B cell (primary cell): ENCODE measurements around the gene PLPP3. TPM values are rescaled to one million over a fixed set of nuclear protein-coding genes. Genes with fewer than 3 reads are reported as not detected.

Experiments used
- ATAC-seq: fragments of 200-7000 bp; cut with Tn5 transposase; one replicate; pipeline ENCODE4 v1.10.0; 2021; ENCODE audit warnings: low read depth, mild to moderate bottlenecking, moderate number of reproducible peaks, moderate library complexity
- CTCF ChIA-PET: fragments of 350-600 bp; sonication (Branson Sonifier 250); formaldehyde crosslinking; loops from one replicate; lab custom pipeline; 2021; ENCODE audit warnings: antibody characterized with exemption, inconsistent platforms; lab: Charles Lee
- POLR2A ChIA-PET: fragments of 350-600 bp; sonication (Branson Sonifier 250); formaldehyde crosslinking; loops from one replicate; lab custom pipeline; 2021; ENCODE audit warnings: antibody characterized with exemption; lab: Charles Lee
- DNase-seq: peaks from one replicate; pipeline ENCODE4 v3.0.0; 2013
- H2AFZ ChIP-seq: 2 replicates; pipeline ENCODE4 v1.6.1; 2012; ENCODE audit warnings: mild to moderate bottlenecking, low read depth, low read length; ENCODE audit not compliant: insufficient read depth, poor library complexity, severe bottlenecking
- H3K27ac ChIP-seq, 2 donors: 1 replicate in 1 of 2; 2 replicates in 1 of 2; pipeline ENCODE4 v1.5.1; 2012 to 2013; ENCODE audit warnings: low read length in 2 of 2, mild to moderate bottlenecking in 2 of 2, moderate library complexity in 1 of 2
- H3K27me3 ChIP-seq, 4 experiments: fragments of 200-600 bp in 1 of 4; sonication (generic) in 1 of 4; replicated peaks in 1 of 4; 1 replicate in 2 of 4; 2 replicates in 2 of 4; pipeline versions ENCODE4 v1.6.1 to v1.7.0; 2013 to 2016; ENCODE audit warnings: low read length in 3 of 4, mild to moderate bottlenecking in 2 of 4, mixed read lengths in 1 of 4, moderate library complexity in 1 of 4; ENCODE audit not compliant: insufficient read depth in 4 of 4, control insufficient read depth in 3 of 4; ENCODE audit errors: control extremely low read depth in 1 of 4
- H3K36me3 ChIP-seq, 2 experiments: replicated peaks in 1 of 2; 1 replicate in 1 of 2; 2 replicates in 1 of 2; pipeline versions ENCODE4 v1.6.1 to v1.7.1; 2013; ENCODE audit warnings: low read length in 1 of 2; ENCODE audit not compliant: insufficient read depth in 2 of 2, control insufficient read depth in 1 of 2; ENCODE audit errors: control extremely low read depth in 1 of 2, extremely low read depth in 1 of 2
- H3K4me1 ChIP-seq, 2 donors: fragments of 200-600 bp in 1 of 2; sonication (generic) in 1 of 2; 1 replicate in 1 of 2; 2 replicates in 1 of 2; pipeline versions ENCODE4 v1.5.1 to v1.6.1; 2013 to 2017; ENCODE audit warnings: low read length in 2 of 2; ENCODE audit not compliant: control insufficient read depth in 2 of 2, insufficient read depth in 2 of 2
- H3K4me2 ChIP-seq: replicated peaks from 2 replicates; pipeline ENCODE3; 2012; ENCODE audit warnings: mild to moderate bottlenecking, low read depth, low read length; ENCODE audit not compliant: poor library complexity, severe bottlenecking
- H3K4me3 ChIP-seq, 5 experiments: fragments of 200-600 bp in 1 of 5; sonication (generic) in 1 of 5; 1 replicate in 3 of 5; 2 replicates in 2 of 5; pipeline versions ENCODE4 v1.5.1 to v1.7.0; 2011 to 2016; ENCODE audit warnings: low read length in 4 of 5, mild to moderate bottlenecking in 4 of 5, low read depth in 2 of 5, control low read depth in 1 of 5, moderate library complexity in 1 of 5; ENCODE audit not compliant: insufficient read depth in 1 of 5; ENCODE audit errors: control extremely low read depth in 1 of 5, extremely low read depth in 1 of 5
- H3K79me2 ChIP-seq: fragments of 200-600 bp; sonication (generic); one replicate; pipeline ENCODE4 v1.6.0; 2016; ENCODE audit warnings: low read length; ENCODE audit not compliant: control insufficient read depth, insufficient read depth
- H3K9ac ChIP-seq: fragments of 200-600 bp; sonication (generic); 2 replicates; pipeline ENCODE4 v1.6.1; 2017; ENCODE audit warnings: mild to moderate bottlenecking, low read length, moderate library complexity
- H3K9me3 ChIP-seq, 3 donors: one replicate each; pipeline versions ENCODE4 v1.6.1 to v1.7.1; 2013; ENCODE audit warnings: low read length in 2 of 3; ENCODE audit not compliant: control insufficient read depth in 2 of 3, insufficient read depth in 1 of 3; ENCODE audit errors: control extremely low read depth in 1 of 3
- H4K20me1 ChIP-seq: 2 replicates; pipeline ENCODE4 v1.6.0; 2012; ENCODE audit warnings: mild to moderate bottlenecking, low read length; ENCODE audit not compliant: insufficient read depth, control insufficient read depth, poor library complexity, severe bottlenecking
- H3K27ac Mint-ChIP-seq: one replicate; pipeline ENCODE4 v1.8.0; 2021; ENCODE audit warnings: mixed read lengths
- H3K27me3 Mint-ChIP-seq: one replicate; pipeline ENCODE4 v1.8.0; 2021; ENCODE audit warnings: mixed read lengths
- H3K4me1 Mint-ChIP-seq: one replicate; pipeline ENCODE4 v1.8.0; 2021; ENCODE audit warnings: mixed read lengths
- H3K4me3 Mint-ChIP-seq: one replicate; pipeline ENCODE4 v1.8.0; 2021; ENCODE audit warnings: mixed read lengths
- H3K9me3 Mint-ChIP-seq: one replicate; pipeline ENCODE4 v1.8.0; 2022; ENCODE audit warnings: mixed read lengths; ENCODE audit not compliant: insufficient read depth
- CTCF ChIP-seq: fragments of 200-600 bp; IDR thresholded peaks from one replicate; pipeline ENCODE4 v1.8.0; 2022; ENCODE audit warnings: antibody characterized with exemption, mild to moderate bottlenecking
- EZH2 ChIP-seq: IDR thresholded peaks from 2 replicates; pipeline ENCODE4 v1.6.1; 2012; ENCODE audit warnings: borderline replicate concordance, low read depth, mild to moderate bottlenecking, moderate library complexity, low read length; ENCODE audit not compliant: insufficient read depth, poor library complexity, severe bottlenecking
- WGBS: methylation state at CpG from one replicate; pipeline ENCODE4 v1.1.5; 2013; ENCODE audit warnings: missing lambda C conversion rate; ENCODE audit not compliant: insufficient coverage; 5-methylcytosine and 5-hydroxymethylcytosine counted together
- intact Hi-C: fragments of 100-400 bp; cut with micrococcal nuclease; formaldehyde crosslinking; loops from one replicate; pipeline ENCODE4 v1.10.0; 2022
- polyA plus RNA-seq: library from polyadenylated mRNA; depleted of rRNA; stranded (reverse); fragments of >200 nt; gene quantifications from 2 replicates; pipeline ENCODE4 v1.2.3, GENCODE V29; 2012
- total RNA-seq, 2 donors: library from RNA; stranded (reverse); fragments of 120-200 nt in 1 of 2; gene quantifications; 1 replicate in 1 of 2; 2 replicates in 1 of 2; pipeline versions ENCODE4 v1.2.3 to v1.2.4, GENCODE V29; 2013 to 2022

The PLPP3 gene
- total and polyA plus RNA-seq, 2 donors (not counting 1 experiment from before 2014, with no cell fraction given): 1.8 to 2.9 TPM

GRCh38 chr1:56539520-56539931, 39.8 kb downstream of the PLPP3 start:
- ATAC-seq (no peak), DNase-seq (no peak)
- Mint-ChIP-seq H3K4me3 (no peak overlapping the region), H3K27me3 (no peaks in the 10 kb centered on the region), H3K4me1 (no peaks in the 10 kb centered on the region), H3K27ac (no peak overlapping the region), H3K9me3 (no peaks in the 10 kb centered on the region)
- Histone ChIP-seq H2AFZ (no peak overlapping the region), H3K4me2 (no peak overlapping the region), H3K79me2 (peaks cover 6% of the 10 kb centered on the region), H3K27ac (no peak overlapping the region), H3K9ac (no peak overlapping the region), H3K9me3 (no peaks in the 10 kb centered on the region), H3K27me3 (no peaks in the 10 kb centered on the region), H3K36me3 (no peaks in the 10 kb centered on the region), H3K4me1 (no peaks in the 10 kb centered on the region), H3K4me3 (no peak overlapping the region), H4K20me1 (no peaks in the 10 kb centered on the region)
- intact Hi-C loops: no loop called here
- TF ChIP-seq EZH2 (no peak), CTCF (no peak)
- ChIA-PET POLR2A (no interaction called here), CTCF (interaction anchor here (1.8 kb wide), 1 partner anchor 37 kb away, joined by 4 read pairs; no protein-coding TSS in a partner anchor)
- WGBS: 100% methylated on average over 1 of the region's 2 CpGs

- no peak overlapping the region for H3K4me3 Mint-ChIP-seq
- H3K4me1 Mint-ChIP-seq: no peaks in the 10 kb centered on the region
- ChIA-PET POLR2A (interaction anchor here (0.7 kb wide), 1 partner anchor 104 kb away, joined by 5 read pairs; no protein-coding TSS in a partner anchor), CTCF (interaction anchor here (1.8 kb wide), 1 partner anchor 38 kb away, joined by 4 read pairs; no protein-coding TSS in a partner anchor)
- Histone ChIP-seq H4K20me1 (no peaks in the 10 kb centered on the region), H3K9ac (no peak overlapping the region), H3K79me2 (peaks cover 6% of the 10 kb centered on the region), H3K36me3 (no peaks in the 10 kb centered on the region), H3K27me3 (no peaks in the 10 kb centered on the region), H3K4me3 (no peak overlapping the region), H3K4me1 (no peaks in the 10 kb centered on the region), H3K9me3 (no peaks in the 10 kb centered on the region), H2AFZ (no peak overlapping the region), H3K27ac (no peak overlapping the region), H3K4me2 (no peak overlapping the region)
- DNase-seq (no peak), ATAC-seq (no peak)
- H3K27ac Mint-ChIP-seq: no peak overlapping the region
- intact Hi-C loops: no loop called here
- WGBS: 100% methylated on average over 1 of the region's 3 CpGs
- no peaks in the 10 kb centered on the region for H3K27me3 Mint-ChIP-seq
- no peak for TF ChIP-seq EZH2
- no peak for TF ChIP-seq CTCF
- H3K9me3 Mint-ChIP-seq: no peaks in the 10 kb centered on the region
These were observed 40.8 kb downstream of the PLPP3 start for GRCh38 chr1:56538532-56538931.
